GM12892 (cell line): ENCODE data around the gene PAIP2B.

ENCODE experiments used
- POLR2A ChIP-seq: IDR thresholded peaks from 2 replicates; pipeline ENCODE4 v1.6.1; 2011; ENCODE audit warnings: low read depth, low read length, control low read depth
- POLR2AphosphoS5 ChIP-seq: IDR thresholded peaks from 2 replicates; pipeline ENCODE4 v1.6.1; 2011; ENCODE audit warnings: low read depth, low read length, control low read depth

- TF ChIP-seq POLR2AphosphoS5, result no peak
- no peak for TF ChIP-seq POLR2A
Observed at GRCh38 chr2:71224935-71225334, 2.0 kb downstream of the PAIP2B start.
